Adrenal gland (tissue), 12 donors: ENCODE data around the gene NDUFS3. TPM values are rescaled to one million over a fixed set of nuclear protein-coding genes. Genes with fewer than 3 reads are reported as not detected.
A peak's percentile ranks its signal among the peaks of the same experiment; 100 is the strongest.

Experiments used
- DNase-seq, 7 donors: peaks; one replicate each; pipeline ENCODE4 v3.0.0-alpha.2; 2019 to 2020
- H3K27ac ChIP-seq, 5 donors: fragments of 200-600 bp; sonication (generic) in 4 of 5; 1 replicate in 3 of 5; 2 replicates in 2 of 5; pipeline versions ENCODE4 v1.5.1 to v1.8.0; 2016 to 2020; ENCODE audit warnings: mild to moderate bottlenecking in 1 of 5
- H3K27me3 ChIP-seq: fragments of 200-600 bp; 2 replicates; pipeline ENCODE4 v1.8.0; 2021
- H3K36me3 ChIP-seq, 2 donors: fragments of 200-600 bp; replicated peaks in 1 of 2; 1 replicate in 1 of 2; 2 replicates in 1 of 2; pipeline versions ENCODE4 v1.5.1 to v1.8.0; 2018 to 2022
- H3K4me1 ChIP-seq, 2 donors: fragments of 200-600 bp; replicated peaks in 1 of 2; 1 replicate in 1 of 2; 2 replicates in 1 of 2; pipeline versions ENCODE4 v1.5.1 to v1.8.0; 2018 to 2021
- H3K4me3 ChIP-seq, 4 donors: fragments of 200-600 bp; sonication (generic) in 3 of 4; one replicate each; pipeline ENCODE4 v1.5.1; 2016 to 2018
- H3K9me3 ChIP-seq, 3 donors: fragments of 200-600 bp; sonication (generic) in 1 of 3; replicated peaks in 1 of 3; 1 replicate in 2 of 3; 2 replicates in 1 of 3; pipeline versions ENCODE4 v1.5.1 to v1.8.0; 2016 to 2021
- CTCF ChIP-seq, 6 experiments: fragments of 450-650 bp in 4 of 6; fragments of 200-600 bp in 2 of 6; sonication (generic) in 1 of 6; IDR thresholded peaks; 1 replicate in 5 of 6; 2 replicates in 1 of 6; pipeline versions ENCODE4 v1.5.1 to v1.8.0; 2016 to 2021; ENCODE audit warnings: antibody characterized with exemption in 6 of 6, mild to moderate bottlenecking in 2 of 6, moderate library complexity in 1 of 6
- POLR2A ChIP-seq, 2 donors: fragments of 450-650 bp; IDR thresholded peaks; one replicate each; pipeline ENCODE4 v1.6.1; 2017; ENCODE audit warnings: antibody characterized with exemption in 2 of 2, mild to moderate bottlenecking in 2 of 2, moderate library complexity in 1 of 2
- WGBS, 4 donors: extraction: QIAGEN DNeasy Blood & Tissue Kit in 2 of 4; methylation state at CpG; one replicate each; pipeline versions ENCODE4 v1.1.5 to v1.1.7; 2013 to 2017; 5-methylcytosine and 5-hydroxymethylcytosine counted together
- intact Hi-C, 2 donors: fragments of 100-400 bp; cut with DNase I; formaldehyde crosslinking; loops; one replicate each; pipeline versions ENCODE4 v1.14.1 to v1.15.0; 2022 to 2023
- polyA plus RNA-seq, 3 donors: library from polyadenylated mRNA; stranded (reverse); fragments of 200-250 nt in 2 of 3; fragments of 350-450 nt in 1 of 3; fragmentation: Illumina TruSeq in 1 of 3; extraction: RNeasy Lipid Tissue Mini Kit (QIAGEN cat#74804) in 1 of 3; gene quantifications; one replicate each; pipeline ENCODE4 v1.2.3, GENCODE V29; 2013 to 2014
- total RNA-seq, 9 donors: library from RNA; depleted of rRNA in 4 of 9; stranded (reverse); fragments of >200 nt in 4 of 9; fragments of 120-200 nt in 1 of 9; fragmentation: NEBNext Ultra II Directional in 1 of 9; extraction: Animal tissue kit (Norgen Biotek cat#: 25700) in 1 of 9; gene quantifications; one replicate each; pipeline versions ENCODE4 v1.1.0 to v1.2.4, GENCODE V29; 2013 to 2023
- donor health status: healthy with polysubstance abuse.
- donor health status: Bipolar disorder and iron deficiency.
- donor health status: DM: yes; HTN: yes; CAD: no.
- donor health status: DM: no; HTN: no; CAD: no.
- donor health status: DM: no; HTN: no; CAD: no.
- donor health status: DM: yes; HTN: yes; CAD: no.

NDUFS3 gene
- total and polyA plus RNA-seq, 12 donors: 95.8 to 385 (median 139) TPM

GRCh38 chr11:47592251-47592650 lies 13.4 kb downstream of the NDUFS3 start:
- no peaks in the 10 kb centered on the region for H3K9me3 ChIP-seq
- DNase-seq: no peak
- WGBS, 4 donors: 66 to 92% (median 81%) methylated on average over 4 of the region's 4 CpGs
- no peaks in the 10 kb centered on the region for H3K36me3 ChIP-seq
- TF ChIP-seq CTCF (IDR thresholded peaks at IDR 0.05) (no peak), POLR2A (IDR thresholded peaks at IDR 0.05) (no peak)
- intact Hi-C loops: no loop called here
- H3K27ac ChIP-seq: no peak overlapping the region
- H3K4me3 ChIP-seq: no peak overlapping the region
- H3K27me3 ChIP-seq: peaks cover 19% of the 10 kb centered on the region
- peaks cover 9 to 12% of the 10 kb centered on the region in 2 donors for H3K4me1 ChIP-seq

- DNase-seq: no peak
- Histone ChIP-seq H3K27ac (no peak overlapping the region), H3K27me3 (peaks cover 19% of the 10 kb centered on the region), H3K4me3 (no peak overlapping the region), H3K4me1 (peaks cover 9 to 12% of the 10 kb centered on the region in 2 donors), H3K9me3 (no peaks in the 10 kb centered on the region), H3K36me3 (no peaks in the 10 kb centered on the region)
- intact Hi-C loops: no loop called here
- TF ChIP-seq POLR2A (IDR thresholded peaks at IDR 0.05) (no peak), CTCF (IDR thresholded peaks at IDR 0.05) (no peak)
- whole genome bisulfite sequencing, 4 donors: 69 to 85% (median 72%) methylated on average over 2 of the region's 2 CpGs
Observed at GRCh38 chr11:47592970-47593369, 14.1 kb downstream of the NDUFS3 start.

GRCh38 chr11:47593492-47593933 lies 14.6 kb downstream of the NDUFS3 start:
- Histone ChIP-seq H3K9me3 (no peaks in the 10 kb centered on the region), H3K27me3 (peaks cover 19% of the 10 kb centered on the region), H3K36me3 (no peaks in the 10 kb centered on the region), H3K4me3 (peak overlapping the region in 1 of 4 donors; percentile 59), H3K27ac (no peak overlapping the region), H3K4me1 (peaks cover 9 to 12% of the 10 kb centered on the region in 2 donors)
- intact Hi-C loops: no loop called here
- WGBS, 4 donors: 4 to 13% (median 11%) methylated on average over 4 to 6 of the region's 6 CpGs
- TF ChIP-seq POLR2A (IDR thresholded peaks at IDR 0.05) (no peak), CTCF (IDR thresholded peaks at IDR 0.05) (no peak)
- no peak for DNase-seq

- WGBS, 4 donors: 2 to 9% (median 5%) methylated on average over 13 to 48 of the region's 48 CpGs
- peak within 1 kb of the TSS in 1 of 4 donors; percentile 59 for H3K4me3 ChIP-seq
- DNase-seq: no peak
- no peaks in the 10 kb centered on the region for H3K36me3 ChIP-seq
- peaks cover 9 to 12% of the 10 kb centered on the region in 2 donors for H3K4me1 ChIP-seq
- TF ChIP-seq POLR2A (IDR thresholded peaks at IDR 0.05) (no peak), CTCF (IDR thresholded peaks at IDR 0.05) (no peak)
- H3K9me3 ChIP-seq: no peaks in the 10 kb centered on the region
- H3K27ac ChIP-seq: no peak within 1 kb of the TSS
- H3K27me3 ChIP-seq: peaks cover 19% of the 10 kb centered on the region
- intact Hi-C loops: no loop called here
Observed at GRCh38 chr11:47593934-47594855, 15.3 kb downstream of the NDUFS3 start, which contains the start of gene C1QTNF4. Gene C1QTNF4, minus strand, starts transcription at chr11:47594411. Its CDS starts 3,601 bp downstream, at chr11:47590810.
